Measurements from ENCODE around the gene FAM107A.

The FAM107A gene

DNA sequence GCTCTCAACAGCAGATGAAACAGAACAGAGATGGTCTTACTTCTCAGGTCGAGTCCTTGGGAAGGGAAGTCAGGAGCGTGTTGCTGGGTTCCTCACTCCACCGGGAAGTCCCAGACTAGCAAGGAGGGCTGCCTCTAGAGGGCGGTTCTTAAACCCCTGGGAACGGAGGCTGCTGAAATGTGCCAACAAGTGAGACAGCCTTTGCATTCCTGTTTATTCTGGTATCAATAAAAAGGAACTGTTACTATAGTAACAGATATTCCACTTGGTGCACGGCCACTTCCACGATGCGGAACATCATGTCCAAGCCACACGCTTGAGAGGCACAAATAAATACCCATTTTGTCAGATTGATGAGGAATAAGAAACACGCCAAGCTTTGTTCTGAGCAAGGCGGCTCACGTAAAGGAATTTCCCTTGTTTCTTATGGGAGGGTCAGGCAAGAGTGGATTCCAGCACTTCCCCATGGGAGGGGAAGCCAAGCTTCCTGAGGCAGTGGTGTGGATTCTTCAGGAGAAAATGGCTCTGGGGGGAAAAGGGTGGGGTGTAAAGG, at the start of gene FAM107A:
Gene FAM107A (minus strand): TSS at position 123 of the 553 bp plus-strand sequence. CDS start 7,531 bp downstream, outside the sequence.
- no peak for DNase-seq (ENCODE audit: low read depth in 2 of 2)

DNA sequence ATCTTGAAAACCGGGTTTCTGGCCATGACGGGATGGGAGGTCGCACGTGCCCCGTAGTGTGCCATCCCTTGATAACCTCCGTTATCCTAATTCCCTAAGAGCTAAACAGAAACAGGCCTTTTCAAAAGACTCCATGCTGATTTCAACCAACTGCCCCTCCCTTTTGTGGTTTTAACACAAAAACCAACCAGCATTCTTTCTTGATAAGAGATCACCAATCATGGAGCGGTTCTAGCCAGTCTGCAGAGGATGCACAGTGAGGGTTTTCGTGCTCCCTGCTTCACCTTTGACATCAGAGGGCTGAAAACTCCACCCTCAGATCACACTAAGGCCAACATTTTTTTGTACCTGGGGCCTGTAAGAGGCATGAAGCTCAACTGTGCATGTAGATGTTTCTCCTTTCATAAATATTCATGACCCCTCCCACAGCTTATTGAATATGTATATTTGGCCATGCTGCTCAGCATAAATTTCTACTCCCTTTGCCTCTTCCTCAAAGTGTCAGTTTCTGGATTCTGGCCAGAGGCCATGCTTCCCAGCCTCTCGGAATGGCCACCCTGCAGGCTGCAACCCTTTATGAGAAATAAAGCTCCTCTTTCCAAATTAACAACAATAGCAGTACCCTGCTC, 48.1 kb upstream of the FAM107A start:
- DNase-seq (ENCODE audit: low read depth in 2 of 2) = no peak

- DNase-seq (ENCODE audit: low read depth in 2 of 2) = no peak
These were observed 47.4 kb upstream of the FAM107A start for GRCh38 chr3:58624550-58624949.

DNA sequence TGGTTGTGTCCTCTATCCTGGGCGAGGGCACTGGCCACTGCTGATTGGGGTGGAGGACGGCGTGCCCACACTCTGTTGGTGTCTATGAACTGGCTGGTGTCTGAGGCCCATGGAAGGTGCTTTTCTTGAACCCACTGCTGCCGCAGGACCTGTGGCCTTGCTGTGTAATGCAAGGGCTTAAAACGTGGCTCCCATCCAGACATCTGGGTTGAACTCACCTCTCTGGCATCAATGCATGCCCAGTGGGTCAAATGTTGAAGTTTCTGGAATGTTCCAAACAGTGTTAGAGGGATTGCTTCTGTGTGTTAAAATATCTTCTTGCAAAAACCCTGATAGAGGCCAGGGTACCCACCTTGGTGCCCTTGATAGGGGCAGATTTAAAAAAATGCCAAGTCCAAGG, 46.8 kb upstream of the FAM107A start:
- DNase-seq (ENCODE audit: low read depth in 2 of 2) = no peak

DNA sequence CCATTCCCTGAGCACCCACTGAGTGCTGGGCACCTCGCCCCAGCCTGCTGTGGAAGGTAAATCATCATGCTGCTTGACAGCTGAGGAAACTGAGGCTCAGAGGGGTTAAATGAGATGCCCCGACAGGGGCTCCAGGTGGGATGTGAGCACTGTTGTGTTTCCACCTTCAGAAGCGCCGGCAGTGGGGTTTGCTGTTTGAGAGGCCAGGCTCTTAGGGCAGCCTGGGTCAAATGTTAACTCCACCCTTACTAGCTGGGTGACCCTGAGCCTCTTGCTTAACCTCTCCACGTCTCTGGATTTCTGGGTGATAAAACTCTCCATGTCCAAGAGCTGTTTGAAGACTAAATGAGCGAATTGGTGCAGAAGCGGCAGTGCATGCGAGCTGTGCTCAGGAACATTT, 46.3 kb upstream of the FAM107A start:
- DNase-seq (ENCODE audit: low read depth in 2 of 2) = no peak

DNA sequence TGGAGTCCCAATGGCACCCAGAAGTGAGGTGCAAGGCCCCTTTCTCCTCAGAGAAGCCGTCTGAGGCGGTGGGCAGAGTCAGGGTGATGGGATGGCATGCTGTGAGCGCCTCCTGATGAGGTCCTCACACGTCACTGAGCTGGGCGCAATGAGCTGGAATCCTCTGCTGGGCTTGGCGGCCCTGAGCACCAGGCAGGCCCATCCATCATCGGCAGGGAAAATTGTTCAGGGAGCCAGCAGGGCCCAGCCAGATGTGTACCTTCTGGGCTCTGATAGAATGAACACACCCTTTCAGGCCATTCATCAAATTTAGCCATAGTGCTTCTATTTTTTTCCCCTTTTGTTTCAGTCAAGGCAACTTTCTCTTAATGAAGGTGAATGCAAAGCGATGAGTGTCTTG, 45.7 kb upstream of the FAM107A start:
- no peak for DNase-seq (ENCODE audit: low read depth in 2 of 2)

DNA sequence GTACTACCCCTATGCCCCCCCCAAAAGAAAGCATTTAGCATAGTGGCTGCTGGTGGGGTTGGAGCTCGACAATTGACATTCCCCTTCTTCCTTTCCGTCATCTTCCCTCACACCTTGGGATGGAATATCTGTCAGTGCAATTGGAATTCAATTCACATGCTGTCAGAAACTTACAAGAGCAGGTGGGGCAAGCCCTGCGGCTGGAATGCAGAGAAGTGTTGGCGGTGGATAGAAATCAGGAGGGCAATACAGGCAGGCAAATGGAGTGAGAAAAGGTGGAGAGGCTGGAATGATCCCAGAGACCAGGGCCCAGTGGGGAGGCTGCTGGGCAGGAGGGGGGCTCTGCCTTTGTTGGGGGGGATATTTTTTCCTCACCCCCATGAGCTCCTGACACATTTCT, 45.2 kb upstream of the FAM107A start:
- DNase-seq (ENCODE audit: low read depth in 2 of 2) = no peak

GRCh38 chr3:58621086-58621830, 44.1 kb upstream of the FAM107A start:
- DNase-seq (ENCODE audit: low read depth in 2 of 2) = no peak

GRCh38 chr3:58620421-58620820, 43.2 kb upstream of the FAM107A start:
- no peak for DNase-seq (ENCODE audit: low read depth in 2 of 2)

DNA sequence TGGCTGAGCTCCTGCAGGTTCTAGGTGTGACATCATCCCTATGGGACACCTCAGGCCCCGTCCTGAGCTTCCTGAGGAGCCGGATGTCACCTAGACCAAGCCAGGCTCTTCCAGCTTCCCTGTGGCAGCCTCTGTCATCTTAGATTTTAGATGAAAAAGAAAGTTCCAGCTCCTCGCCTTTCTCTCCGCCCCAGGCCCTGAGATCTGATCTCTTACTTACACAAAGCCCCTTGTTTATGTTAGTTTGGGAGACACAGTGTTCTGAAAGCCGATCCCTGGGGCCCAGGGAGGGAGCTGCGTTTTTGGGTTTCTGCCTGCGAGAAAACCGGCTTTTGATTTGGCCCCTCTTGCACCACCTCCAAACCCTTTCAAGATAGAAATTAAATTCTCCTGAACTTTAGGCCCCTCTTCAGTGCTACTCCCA, 40.2 kb upstream of the FAM107A start:
- no peak for DNase-seq (ENCODE audit: low read depth in 2 of 2)

DNA sequence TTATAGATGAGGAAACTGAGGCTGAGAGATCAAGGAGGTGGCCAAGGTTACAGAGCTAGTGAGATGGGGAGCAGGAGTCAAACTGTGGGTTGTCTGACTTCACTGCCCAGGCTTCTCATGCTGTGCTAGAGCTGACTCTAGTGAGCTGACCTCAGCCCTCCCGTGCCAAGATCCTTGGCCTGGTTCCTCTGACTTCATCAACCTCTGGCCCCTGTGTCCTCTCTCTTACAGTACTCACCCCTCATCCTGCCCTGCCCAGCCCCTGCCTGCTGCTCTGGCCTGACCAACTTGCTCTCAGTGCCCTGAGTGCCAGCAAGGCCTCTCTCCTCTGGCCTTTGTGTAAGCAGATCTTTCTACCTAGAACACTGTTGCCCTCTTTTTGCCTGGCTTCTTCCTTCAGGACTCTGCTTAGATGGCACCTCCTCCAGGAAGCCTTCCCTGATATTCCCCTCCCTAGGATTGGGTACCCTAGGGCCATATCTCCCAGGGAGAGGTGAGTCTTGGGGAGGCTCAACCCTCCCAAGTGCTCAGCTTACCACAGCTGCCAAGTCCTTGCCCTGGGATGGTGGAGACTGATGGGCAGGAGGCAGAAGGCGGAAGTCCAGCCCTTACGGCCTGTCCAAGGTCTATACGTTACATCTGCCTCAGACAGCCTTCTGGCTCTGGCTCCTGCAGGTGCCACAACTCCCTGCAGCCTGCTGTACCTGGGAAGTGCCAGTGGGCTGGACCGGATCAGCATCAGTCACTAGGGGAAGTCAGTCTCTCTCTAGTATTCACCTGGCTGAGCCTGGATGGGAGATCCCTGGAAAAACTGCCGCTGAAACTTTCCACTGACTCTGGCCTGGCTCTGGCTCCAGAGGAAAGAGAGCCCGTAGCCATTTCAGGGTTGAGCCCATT, 36.3 kb upstream of the FAM107A start:
- DNase-seq (ENCODE audit: low read depth in 2 of 2) = no peak

GRCh38 chr3:58612830-58613229, 35.6 kb upstream of the FAM107A start:
- DNase-seq (ENCODE audit: low read depth in 2 of 2) = no peak

DNA sequence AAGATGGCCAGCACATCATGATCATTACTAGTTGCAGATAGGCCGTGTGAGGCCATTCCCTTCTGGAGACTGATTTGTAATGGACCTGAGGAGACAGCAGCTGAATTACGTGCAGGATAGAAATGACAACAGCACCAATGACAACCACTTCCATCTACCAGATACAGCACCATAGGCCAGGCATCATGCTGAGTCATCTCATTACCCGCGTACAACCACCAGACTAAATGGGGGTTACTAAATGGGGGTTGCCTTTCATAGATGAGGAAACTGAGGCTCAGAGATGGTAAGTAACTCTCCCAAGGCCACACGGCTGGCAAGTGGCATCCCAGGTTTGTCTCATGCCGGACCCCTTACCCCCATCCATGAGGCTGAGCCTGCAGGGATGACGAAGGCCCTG, 32.8 kb upstream of the FAM107A start:
- no peak for DNase-seq (ENCODE audit: low read depth in 2 of 2)

DNA sequence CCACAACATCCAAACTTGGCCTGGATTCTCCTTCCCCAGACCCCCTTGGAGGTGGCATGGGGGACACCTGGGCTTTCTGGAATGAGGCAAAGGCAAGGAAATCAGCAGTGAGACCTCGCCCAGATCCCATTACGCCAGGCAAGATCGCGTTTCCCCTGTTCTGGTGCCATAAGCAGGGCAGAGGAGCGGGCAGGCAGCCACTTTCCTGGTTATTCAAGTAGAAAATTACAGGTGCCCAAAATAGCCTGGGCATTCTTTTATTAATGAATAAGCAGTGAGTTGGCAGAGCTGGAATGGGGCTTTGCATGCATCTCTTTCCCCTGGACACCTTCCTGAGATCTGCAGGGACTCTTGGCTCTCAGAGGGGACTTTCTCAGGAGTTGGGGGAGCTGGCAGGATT, 31.5 kb upstream of the FAM107A start:
- DNase-seq (ENCODE audit: low read depth in 2 of 2) = no peak

DNA sequence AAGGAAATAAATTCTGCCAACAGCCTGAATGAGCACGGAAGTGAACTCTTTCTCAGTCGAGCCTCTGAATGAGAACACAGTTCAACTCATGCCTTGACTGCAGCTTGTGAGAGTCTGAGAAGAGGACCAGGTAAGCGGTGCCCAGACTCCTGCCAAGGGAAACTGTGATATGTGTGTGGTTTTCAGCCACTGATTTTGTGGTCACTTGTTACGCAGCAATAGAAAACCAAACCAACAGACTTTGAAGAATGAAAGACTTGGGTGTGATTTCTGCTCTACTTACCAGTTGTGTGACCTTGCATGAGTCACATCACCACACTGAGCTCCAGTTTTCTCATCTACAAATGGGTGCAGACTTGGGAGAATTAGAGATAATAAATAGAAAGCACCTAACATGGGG, 30.6 kb upstream of the FAM107A start:
- no peak for DNase-seq (ENCODE audit: low read depth in 2 of 2)

- DNase-seq (ENCODE audit: low read depth in 2 of 2) = no peak
These were observed 29.5 kb upstream of the FAM107A start for GRCh38 chr3:58606693-58607092.

DNA sequence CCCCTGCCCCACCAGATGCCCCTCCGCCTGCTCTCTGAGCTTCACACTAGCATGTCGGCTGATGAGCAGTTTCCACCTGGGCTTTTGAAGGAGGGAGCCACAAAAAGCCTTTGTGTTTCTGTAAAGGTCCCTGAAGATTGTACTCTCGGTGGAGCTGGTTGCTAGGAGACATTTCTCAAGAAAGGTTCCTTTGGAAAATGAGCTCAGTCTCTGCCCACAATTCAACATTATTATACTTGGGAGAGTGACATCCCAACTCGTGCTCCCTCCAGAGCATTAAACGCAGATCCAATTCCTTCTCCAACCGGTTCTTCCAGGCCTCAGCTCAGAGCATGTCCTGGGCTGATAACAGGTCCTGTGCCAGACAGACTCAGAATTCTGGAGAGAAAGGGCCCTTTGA, 26.8 kb upstream of the FAM107A start:
- DNase-seq (ENCODE audit: low read depth in 2 of 2) = no peak

GRCh38 chr3:58603606-58604005, 26.4 kb upstream of the FAM107A start:
- DNase-seq (ENCODE audit: low read depth in 2 of 2) = no peak

DNA sequence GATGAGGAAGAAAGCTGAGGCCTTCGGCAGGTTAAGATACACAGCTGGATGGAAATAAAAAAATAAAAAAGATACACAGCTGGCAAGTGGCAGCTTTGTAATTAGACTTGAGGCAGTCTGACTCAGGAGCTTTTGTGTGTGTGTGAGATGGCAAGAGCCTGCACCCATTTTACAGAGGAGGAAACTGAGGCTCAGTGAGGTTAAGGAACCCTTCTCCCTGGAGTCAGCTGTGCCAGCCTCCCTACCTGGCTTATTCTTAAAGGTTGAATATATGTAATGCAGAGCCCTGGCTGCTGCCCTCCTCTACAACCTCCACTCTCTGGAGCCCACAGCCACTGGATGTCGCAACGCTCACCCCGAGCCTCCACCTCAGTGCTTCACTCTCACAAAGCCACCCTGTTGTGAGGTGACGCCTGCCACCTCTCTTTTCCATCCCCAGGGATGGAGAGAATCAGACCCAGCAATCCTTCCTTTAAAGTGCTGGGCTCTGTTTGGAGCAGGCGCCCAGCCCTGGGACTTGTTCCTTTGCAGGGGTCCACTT, 20.6 kb upstream of the FAM107A start:
- no peak for DNase-seq (ENCODE audit: low read depth in 2 of 2)

- DNase-seq (ENCODE audit: low read depth in 2 of 2) = no peak
These were observed 19.8 kb upstream of the FAM107A start for GRCh38 chr3:58596834-58597518.

DNA sequence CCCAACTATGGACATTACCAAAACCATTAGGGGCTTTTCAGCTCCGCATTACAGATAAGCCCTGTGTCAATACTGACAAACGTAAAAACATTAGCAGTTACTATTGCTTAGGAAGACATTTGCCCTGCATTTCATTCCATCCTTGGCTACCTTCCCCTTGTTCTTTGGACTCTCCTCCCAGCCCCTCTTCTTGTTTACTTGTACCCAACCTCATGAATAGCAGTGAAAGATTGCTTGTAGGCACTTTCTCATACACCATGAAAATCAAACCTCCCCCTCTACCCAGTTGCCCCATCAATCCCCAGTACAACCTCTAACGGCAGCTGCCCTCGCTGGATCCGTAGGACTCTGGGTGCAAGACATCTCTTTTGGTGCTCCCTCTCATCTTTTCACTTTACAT, 16.9 kb upstream of the FAM107A start:
- no peak for DNase-seq (ENCODE audit: low read depth in 2 of 2)
